GM08714 (cell line): ENCODE measurements around the gene IQCH.
"Not testable (repeated sequence)": the region's sequence is repeated elsewhere in the genome, so short reads cannot be mapped to it uniquely, and the experiment has no call there.

Experiments
- H3K4me3 ChIP-seq: fragments of 200-500 bp; sonication (Bioruptor generic); 2 replicates; pipeline ENCODE4 v1.5.1; 2014; ENCODE audit warnings: mild to moderate bottlenecking, low read length, inconsistent platforms
- ZNF274 ChIP-seq: IDR thresholded peaks from 2 replicates; pipeline ENCODE4 v1.6.1; 2012; ENCODE audit warnings: mild to moderate bottlenecking, low read depth, low read length

Gene IQCH

DNA sequence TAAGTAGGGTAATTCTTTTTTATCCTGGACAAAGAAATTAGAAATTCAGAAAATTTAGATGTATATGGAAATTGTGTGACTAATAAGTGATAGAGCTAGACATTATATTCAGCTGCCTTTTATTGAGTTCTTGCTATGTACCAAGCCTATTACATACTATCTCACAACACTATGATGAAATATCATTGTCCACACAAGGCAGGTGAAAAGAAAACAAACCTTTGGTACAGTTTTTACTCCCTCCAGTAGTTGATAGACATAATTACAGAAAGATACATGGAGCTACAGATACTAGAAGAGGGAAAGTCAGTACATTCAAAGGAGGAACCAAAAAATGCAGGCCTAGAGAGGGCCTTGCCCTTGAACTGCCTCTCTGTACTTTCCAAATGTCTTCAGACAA is 4.8 kb downstream of the IQCH start:
- no peak for TF ChIP-seq ZNF274
- no peak overlapping the region for H3K4me3 ChIP-seq

DNA sequence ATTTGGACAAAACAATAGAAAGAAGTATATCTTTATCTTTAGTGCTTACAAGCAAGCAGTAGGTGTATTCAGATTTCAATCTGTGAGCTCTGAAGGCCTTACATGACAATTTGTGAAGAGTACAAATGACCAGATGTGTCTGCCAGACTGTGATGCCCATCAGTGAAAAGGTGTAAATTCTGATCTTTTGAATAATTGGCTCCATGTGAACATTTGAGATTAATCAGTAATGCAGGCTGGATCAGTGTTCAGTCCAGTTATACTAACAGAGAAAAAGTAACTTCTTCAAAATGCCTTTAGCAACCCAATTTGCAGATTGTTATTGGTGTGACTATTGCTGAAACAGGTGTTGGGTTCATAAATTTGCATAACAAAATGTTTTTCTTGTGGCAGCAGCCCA is 5.2 kb downstream of the IQCH start:
- no peak overlapping the region for H3K4me3 ChIP-seq
- no peak for TF ChIP-seq ZNF274

DNA sequence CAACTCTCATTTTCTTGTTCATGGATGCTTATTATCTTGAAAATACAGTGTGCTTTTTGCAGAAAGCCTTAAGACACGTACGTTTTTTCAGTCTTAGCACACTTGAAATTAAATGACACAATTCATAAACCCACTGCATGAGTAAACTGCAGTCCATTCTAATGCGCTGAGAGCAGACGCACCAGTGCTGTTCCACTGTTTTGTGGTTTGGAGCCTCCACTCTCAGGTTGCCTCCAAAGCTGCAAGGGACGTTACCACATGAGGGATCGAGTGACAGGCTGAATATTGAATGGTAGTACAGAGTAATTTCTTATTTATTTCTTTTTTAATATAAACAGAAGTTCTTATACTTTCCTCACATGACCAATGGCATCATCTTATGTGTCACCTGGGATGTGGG is 12.3 kb downstream of the IQCH start:
- TF ChIP-seq ZNF274: no peak
- no peak overlapping the region for H3K4me3 ChIP-seq

DNA sequence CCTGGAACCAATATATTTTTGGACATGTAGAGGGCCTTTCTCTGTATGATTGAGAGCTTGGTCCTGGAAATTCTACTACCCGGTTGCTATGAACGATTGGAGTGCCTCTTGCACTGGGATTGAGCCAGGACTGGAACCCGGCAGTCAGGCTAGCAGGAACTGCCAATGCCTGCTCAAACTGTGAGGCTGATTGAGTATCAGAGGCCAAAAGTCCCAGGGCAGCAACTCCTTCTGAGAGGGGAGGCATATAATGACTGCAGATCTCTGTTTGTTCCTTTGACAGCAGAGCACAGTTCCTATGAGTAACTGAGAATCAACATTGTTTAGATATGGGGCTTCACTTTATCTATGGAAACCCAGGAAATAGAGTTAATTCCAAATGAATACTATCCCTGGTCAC is 12.9 kb downstream of the IQCH start:
- H3K4me3 ChIP-seq: no peak overlapping the region
- TF ChIP-seq ZNF274: no peak

DNA sequence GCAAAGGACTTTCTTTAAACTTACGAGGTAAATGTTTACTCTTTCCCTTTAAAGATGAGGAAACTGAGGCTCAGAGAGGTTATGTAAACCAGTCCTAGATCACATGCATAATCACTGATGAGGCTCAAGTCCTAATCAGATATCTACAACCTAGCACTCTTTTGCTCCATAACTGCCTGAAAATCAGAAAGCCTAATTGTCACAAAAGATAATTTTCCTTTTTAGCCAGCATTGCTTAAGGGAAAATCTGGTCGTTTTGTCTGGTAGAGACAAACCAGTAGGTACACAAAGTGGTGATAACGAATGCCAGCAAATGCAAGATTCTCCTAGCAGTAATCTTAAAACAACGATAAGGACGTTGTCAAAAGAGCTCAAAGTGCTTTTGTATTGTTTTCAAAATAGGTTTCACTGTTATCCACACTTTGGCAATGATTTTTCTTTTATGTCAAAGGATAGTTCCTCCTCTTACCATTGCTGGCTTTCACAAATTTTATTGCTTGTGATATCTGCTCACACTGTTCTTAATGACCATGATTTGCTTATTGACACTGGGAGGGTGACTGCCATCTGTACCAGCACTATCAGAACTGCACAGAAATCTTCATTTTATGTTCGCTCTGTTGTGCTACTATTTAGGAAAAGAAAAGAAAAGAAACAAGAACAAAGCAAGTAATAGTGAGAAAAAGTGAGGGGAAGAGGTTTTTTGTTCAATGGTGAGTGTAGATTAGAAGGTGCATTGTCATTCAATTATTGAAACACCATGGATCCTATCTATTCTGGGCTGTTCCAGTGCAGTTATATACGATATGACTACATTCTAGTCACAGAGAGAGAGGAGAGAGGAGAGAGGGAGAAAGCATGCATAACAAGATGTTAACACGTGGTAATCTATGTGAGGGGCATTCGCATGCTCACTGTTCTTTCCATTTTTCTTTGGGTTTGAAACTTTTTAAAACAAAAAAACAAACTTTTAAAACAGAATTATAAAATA is 13.7 kb downstream of the IQCH start:
- H3K4me3 ChIP-seq: no peak overlapping the region
- no peak for TF ChIP-seq ZNF274

DNA sequence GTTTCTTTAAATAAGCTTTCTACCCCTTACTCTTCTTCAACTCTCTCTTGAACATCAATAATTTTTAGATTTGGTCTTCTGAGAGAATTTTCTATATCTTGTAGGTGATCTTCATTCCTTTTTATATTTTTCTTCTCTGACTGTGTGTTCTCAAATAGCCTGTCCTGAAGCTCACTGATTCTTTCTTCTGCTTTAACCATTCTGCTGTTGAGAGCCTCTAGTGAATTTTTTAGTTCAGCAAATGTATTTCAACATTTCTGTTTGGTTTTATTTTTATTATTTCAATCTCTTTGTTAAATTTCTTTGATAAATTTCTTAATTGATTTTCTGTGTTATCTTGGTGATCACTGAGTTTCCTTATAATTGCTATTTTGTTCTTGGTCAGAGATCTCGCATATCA is 19.6 kb downstream of the IQCH start:
- no peak for TF ChIP-seq ZNF274
- H3K4me3 ChIP-seq: no peak overlapping the region

DNA sequence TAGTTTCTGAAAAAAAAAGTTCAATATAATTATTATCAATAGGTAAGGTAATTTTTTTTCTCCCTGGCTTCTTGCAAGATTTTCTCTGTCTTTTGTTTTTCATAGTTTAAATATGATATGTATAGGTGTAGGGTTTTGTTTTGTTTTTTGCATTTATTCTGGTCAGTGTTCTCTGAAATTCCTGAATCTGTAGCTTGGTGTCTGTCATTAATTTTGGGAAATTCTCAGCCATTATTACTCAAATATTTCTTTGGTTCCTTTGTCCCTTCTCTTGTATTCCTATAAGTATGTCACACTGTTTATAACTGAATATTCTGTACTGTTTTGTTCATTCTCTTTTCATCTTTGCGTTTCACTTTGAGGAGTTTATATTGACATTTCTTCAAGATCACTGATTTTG is 22.1 kb downstream of the IQCH start:
- no peak overlapping the region for H3K4me3 ChIP-seq
- no peak for TF ChIP-seq ZNF274

DNA sequence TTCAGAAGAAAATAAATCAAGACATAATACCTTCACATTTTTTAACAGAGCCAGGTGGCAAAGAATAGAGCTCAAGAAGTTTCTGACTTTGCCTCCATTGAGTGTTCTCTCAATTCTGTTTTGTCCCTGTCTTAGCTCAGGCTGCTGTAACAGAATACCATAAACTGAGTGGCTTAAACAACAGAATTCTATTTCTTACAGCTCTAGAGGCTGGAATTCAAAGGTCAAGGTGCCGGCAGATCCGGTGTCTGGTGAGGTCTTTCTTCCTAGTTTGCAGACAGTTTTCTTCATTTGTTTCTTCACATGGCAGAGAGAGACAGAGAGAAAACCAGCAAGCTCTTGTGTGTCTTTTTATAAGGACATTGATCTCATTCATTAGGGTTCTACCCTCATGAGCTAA is 25.6 kb downstream of the IQCH start:
- TF ChIP-seq ZNF274: no peak

DNA sequence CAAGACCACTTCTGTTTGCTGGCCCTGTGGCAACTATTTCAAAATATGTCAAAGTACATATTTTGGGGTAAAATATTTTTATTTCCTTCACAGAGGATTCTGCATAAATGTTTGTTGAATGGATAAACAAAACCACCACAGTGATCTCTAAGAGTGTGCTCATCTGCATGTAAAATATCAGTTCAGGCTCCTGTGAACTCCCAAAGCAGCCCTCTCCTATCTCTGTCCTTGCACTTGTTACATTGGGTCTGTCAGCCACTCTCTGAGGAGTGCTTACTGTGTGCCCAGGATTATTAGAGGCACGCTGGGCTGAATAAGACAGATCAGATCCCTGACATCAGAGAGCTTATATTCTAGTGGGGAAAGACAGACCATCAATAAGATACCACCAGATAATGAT is 27.1 kb downstream of the IQCH start:
- no peak for TF ChIP-seq ZNF274

More for the DNA sequence above, 25.6 kb downstream of the IQCH start:
- H3K4me3 ChIP-seq: no peak overlapping the region

DNA sequence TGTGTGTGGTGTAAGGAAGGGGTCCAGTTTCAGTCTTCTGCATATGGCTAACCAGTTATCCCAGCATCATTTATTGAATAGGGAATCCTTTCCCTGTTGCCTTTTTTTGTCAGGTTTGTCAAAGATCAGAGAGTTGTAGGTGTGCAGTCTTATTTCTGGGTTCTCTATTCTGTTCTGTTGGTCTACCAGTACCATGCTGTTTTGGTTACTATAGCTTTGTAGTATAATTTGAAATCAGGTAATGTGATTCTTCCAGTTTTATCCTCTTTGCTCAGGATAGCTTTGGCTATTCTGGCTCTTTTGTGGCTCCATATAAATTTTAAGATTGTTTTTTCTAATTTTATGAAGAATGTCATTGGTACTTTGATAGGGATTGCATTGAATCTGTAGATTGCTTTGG is 31.0 kb downstream of the IQCH start:
- not testable (repeated sequence) for H3K4me3 ChIP-seq

More for the DNA sequence above, 27.1 kb downstream of the IQCH start:
- no peak overlapping the region for H3K4me3 ChIP-seq

DNA sequence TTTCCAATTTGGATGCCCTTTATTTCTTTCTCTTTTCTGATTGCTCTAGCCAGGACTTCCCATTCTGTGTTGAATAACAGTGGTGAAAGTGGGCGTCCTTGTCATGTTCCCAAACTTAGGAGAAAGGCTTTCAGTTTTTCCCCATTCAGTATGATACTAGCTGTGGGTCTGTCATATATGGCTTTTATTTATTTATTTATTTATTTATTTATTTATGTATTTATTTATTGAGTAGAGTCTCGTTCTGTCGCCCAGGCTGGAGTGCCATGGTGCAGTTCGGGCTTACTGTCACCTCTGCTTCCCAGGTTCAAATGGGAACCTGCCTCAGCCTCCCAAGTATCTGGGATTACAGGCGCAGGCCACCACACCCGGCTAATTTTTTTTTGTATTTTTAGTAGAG is 31.8 kb downstream of the IQCH start:
- H3K4me3 ChIP-seq: not testable (repeated sequence)

DNA sequence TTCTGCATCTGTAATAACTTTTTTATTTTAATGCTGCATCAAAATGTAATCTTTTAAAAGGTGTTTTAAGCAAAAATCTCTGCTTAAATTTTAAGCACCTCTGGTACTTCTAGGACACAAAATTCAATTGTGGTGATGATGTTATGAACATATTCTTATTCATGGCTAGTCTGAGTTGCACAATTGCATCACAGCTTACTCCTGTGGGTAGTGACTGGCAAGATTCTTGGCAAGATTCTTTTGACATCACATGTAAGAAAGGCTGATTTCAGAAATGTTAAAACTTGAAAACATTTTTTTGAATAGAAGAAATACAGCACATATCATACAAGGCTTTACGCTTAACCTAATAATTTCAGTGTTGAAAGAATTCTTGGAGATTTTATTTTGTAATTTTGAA is 35.7 kb downstream of the IQCH start:
- no peak for TF ChIP-seq ZNF274
- no peak overlapping the region for H3K4me3 ChIP-seq

DNA sequence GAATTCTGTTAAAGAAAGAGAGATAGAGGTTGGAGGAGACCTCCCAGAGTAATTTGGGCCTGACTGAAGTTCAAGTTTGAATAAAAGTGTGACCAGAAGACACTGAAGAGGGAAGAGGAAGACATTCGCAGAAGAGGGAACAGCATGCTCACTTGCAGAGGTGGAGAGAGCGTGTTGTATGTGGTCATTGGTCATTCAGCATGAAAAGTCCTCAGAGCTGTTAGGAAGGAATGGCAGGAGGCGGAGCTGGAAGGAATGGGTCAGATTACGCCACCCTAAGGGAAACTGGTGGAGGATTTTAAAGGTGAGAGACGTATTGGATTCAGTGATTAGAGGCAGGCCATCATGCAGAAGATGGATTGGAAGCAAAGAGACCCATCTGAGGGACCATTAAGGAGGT is 41.6 kb downstream of the IQCH start:
- TF ChIP-seq ZNF274: no peak

DNA sequence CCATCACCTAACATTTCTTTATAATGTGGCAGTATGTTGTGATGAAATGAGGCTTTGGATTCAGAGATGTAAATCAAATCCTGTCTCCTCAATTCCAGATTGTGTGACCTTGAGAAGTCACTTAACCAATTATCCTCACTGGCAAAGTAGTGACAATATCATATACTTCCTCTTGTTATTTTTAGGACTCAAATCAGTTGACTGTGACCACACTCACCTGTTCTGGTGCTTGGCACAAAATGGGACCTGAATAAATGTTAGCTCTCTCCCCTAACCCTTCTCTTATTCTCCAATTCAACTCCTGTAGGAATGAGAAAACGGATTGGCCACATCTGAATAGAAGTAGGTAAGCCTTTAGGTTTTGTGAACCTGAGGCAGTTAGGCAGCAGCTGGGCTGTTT is 42.1 kb downstream of the IQCH start:
- H3K4me3 ChIP-seq: no peak overlapping the region
- TF ChIP-seq ZNF274: no peak

More for the DNA sequence above, 41.6 kb downstream of the IQCH start:
- no peak overlapping the region for H3K4me3 ChIP-seq

DNA sequence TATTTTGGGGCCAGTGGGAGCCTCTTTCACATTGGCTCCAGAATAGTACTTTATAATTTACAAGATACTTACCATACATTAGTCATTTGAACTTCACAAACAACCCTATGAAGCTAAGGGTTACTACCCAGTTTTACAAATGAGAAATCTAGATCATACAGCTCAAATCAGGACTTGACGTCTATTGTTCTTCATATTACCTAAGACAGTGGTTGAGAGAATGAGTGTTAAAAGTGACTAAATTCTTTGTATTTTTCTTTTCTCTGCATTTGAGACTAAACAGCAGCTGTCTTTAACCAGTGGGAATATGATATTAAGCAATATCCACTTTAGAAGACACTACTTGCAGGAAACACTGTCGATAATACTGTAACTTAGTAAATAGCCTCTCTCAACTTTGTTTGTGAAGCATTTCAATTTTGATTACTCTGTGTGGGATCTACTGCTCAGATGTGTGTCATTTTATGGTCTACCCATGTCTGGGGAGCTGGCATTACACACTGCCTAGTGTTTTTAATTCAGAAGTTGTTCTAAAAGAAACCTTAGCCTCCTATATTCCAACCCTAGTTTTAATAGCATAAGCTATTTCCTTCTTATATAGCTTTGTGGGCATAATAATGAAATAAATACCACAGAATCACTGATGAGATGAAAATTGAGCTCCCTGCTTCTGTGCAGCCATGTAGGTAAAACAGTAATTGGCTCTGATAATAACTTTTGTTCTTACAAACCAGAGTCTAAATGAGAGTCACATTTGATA is 45.9 kb downstream of the IQCH start:
- H3K4me3 ChIP-seq: no peak overlapping the region
- TF ChIP-seq ZNF274: no peak
